Loucy (cell line): Measurements from ENCODE around the gene LBH.

Experiments used
- H2AFZ ChIP-seq: fragments of 200-600 bp; sonication (generic); 2 replicates; pipeline ENCODE4 v1.6.0; 2016; ENCODE audit warnings: antibody characterized with exemption, mild to moderate bottlenecking, low read length, moderate library complexity
- H3F3A ChIP-seq: fragments of 200-600 bp; 2 replicates; pipeline ENCODE4 v1.6.0; 2016; ENCODE audit warnings: antibody characterized with exemption, low read depth, mild to moderate bottlenecking
- H3K27me3 ChIP-seq: fragments of 200-600 bp; sonication (generic); 2 replicates; pipeline ENCODE4 v1.6.1; 2014; ENCODE audit warnings: low read length, mild to moderate bottlenecking; ENCODE audit not compliant: insufficient read depth, poor library complexity, severe bottlenecking
- H3K36me3 ChIP-seq: fragments of 200-600 bp; sonication (generic); 2 replicates; pipeline ENCODE4 v1.6.1; 2016; ENCODE audit warnings: low read length; ENCODE audit not compliant: insufficient read depth
- H3K4me1 ChIP-seq: fragments of 200-600 bp; sonication (generic); 2 replicates; pipeline ENCODE4 v1.5.1; 2014; ENCODE audit warnings: low read length, mild to moderate bottlenecking; ENCODE audit not compliant: insufficient read depth, poor library complexity, severe bottlenecking
- H3K4me2 ChIP-seq: fragments of 200-600 bp; sonication (generic); 2 replicates; pipeline ENCODE4 v1.6.0; 2014; ENCODE audit warnings: antibody characterized with exemption, low read length, low read depth, mild to moderate bottlenecking; ENCODE audit not compliant: poor library complexity, severe bottlenecking
- H3K4me3 ChIP-seq: fragments of 200-600 bp; sonication (generic); 2 replicates; pipeline ENCODE4 v1.5.1; 2014; ENCODE audit warnings: low read length, mild to moderate bottlenecking, mixed read lengths; ENCODE audit not compliant: poor library complexity, severe bottlenecking
- H3K79me2 ChIP-seq: fragments of 200-600 bp; sonication (generic); 2 replicates; pipeline ENCODE4 v1.6.1; 2014; ENCODE audit warnings: low read length; ENCODE audit not compliant: insufficient read depth
- H3K9ac ChIP-seq: fragments of 200-600 bp; sonication (generic); 2 replicates; pipeline ENCODE4 v1.6.0; 2014; ENCODE audit warnings: mild to moderate bottlenecking, low read depth, low read length, moderate library complexity; ENCODE audit not compliant: poor library complexity, severe bottlenecking
- H3K9me2 ChIP-seq: fragments of 200-600 bp; sonication (generic); replicated peaks from 2 replicates; pipeline ENCODE4 v1.6.1; 2016; ENCODE audit warnings: low read depth, low read length, mixed read lengths
- H3K9me3 ChIP-seq: fragments of 200-600 bp; sonication (generic); 2 replicates; pipeline ENCODE4 v1.6.1; 2014; ENCODE audit warnings: mild to moderate bottlenecking, antibody characterized with exemption, low read length, low read depth; ENCODE audit not compliant: insufficient read depth
- H4K20me1 ChIP-seq: fragments of 200-600 bp; sonication (generic); 2 replicates; pipeline ENCODE4 v1.6.0; 2014; ENCODE audit warnings: antibody characterized with exemption, low read length, mild to moderate bottlenecking; ENCODE audit not compliant: insufficient read depth, poor library complexity, severe bottlenecking
- CTCF ChIP-seq: fragments of 200-600 bp; sonication (generic); conservative IDR thresholded peaks from 2 replicates; pipeline ENCODE4 v1.5.1; 2014; ENCODE audit warnings: mild to moderate bottlenecking, antibody characterized with exemption, low read length
- EZH2phosphoT487 ChIP-seq: fragments of 200-600 bp; IDR thresholded peaks from 2 replicates; pipeline ENCODE4 v1.6.1; 2018; ENCODE audit warnings: antibody characterized with exemption, mild to moderate bottlenecking, moderate library complexity, borderline replicate concordance

LBH gene

GRCh38 chr2:30209227-30209626 lies 22.1 kb upstream of the LBH start:
- Histone ChIP-seq H3K79me2 (no peaks in the 10 kb centered on the region), H3K4me3 (no peak overlapping the region), H2AFZ (no peak overlapping the region), H3K36me3 (no peaks in the 10 kb centered on the region), H3K27me3 (no peaks in the 10 kb centered on the region), H3K4me2 (peak overlapping the region; percentile 23), H3K4me1 (peaks cover 10% of the 10 kb centered on the region), H3F3A (no peaks in the 10 kb centered on the region), H4K20me1 (no peaks in the 10 kb centered on the region), H3K9me3 (no peaks in the 10 kb centered on the region), H3K9ac (no peak overlapping the region), H3K9me2 (no peaks in the 10 kb centered on the region)
- no peak for TF ChIP-seq EZH2phosphoT487
- TF ChIP-seq CTCF: no peak

GRCh38 chr2:30213326-30213725 lies 18.0 kb upstream of the LBH start:
- H2AFZ ChIP-seq: no peak overlapping the region
- no peak overlapping the region for H3K4me3 ChIP-seq
- peaks cover 10% of the 10 kb centered on the region for H3K4me1 ChIP-seq
- no peaks in the 10 kb centered on the region for H3F3A ChIP-seq
- no peak overlapping the region for H3K4me2 ChIP-seq
- no peak for TF ChIP-seq EZH2phosphoT487
- no peak for TF ChIP-seq CTCF
- H3K79me2 ChIP-seq: no peaks in the 10 kb centered on the region
- H3K36me3 ChIP-seq: no peaks in the 10 kb centered on the region
- H3K9me2 ChIP-seq: no peaks in the 10 kb centered on the region
- H3K27me3 ChIP-seq: no peaks in the 10 kb centered on the region
- H3K9ac ChIP-seq: no peak overlapping the region
- H3K9me3 ChIP-seq: no peaks in the 10 kb centered on the region
- H4K20me1 ChIP-seq: no peaks in the 10 kb centered on the region

GRCh38 chr2:30213907-30214463 lies 17.3 kb upstream of the LBH start:
- H3K4me2 ChIP-seq: no peak overlapping the region
- no peak overlapping the region for H3K4me3 ChIP-seq
- H3K36me3 ChIP-seq: no peaks in the 10 kb centered on the region
- H3K9me3 ChIP-seq: no peaks in the 10 kb centered on the region
- no peak overlapping the region for H3K9ac ChIP-seq
- no peaks in the 10 kb centered on the region for H3F3A ChIP-seq
- no peaks in the 10 kb centered on the region for H3K9me2 ChIP-seq
- no peaks in the 10 kb centered on the region for H3K27me3 ChIP-seq
- H2AFZ ChIP-seq: no peak overlapping the region
- no peaks in the 10 kb centered on the region for H4K20me1 ChIP-seq
- no peaks in the 10 kb centered on the region for H3K79me2 ChIP-seq
- TF ChIP-seq CTCF: no peak
- TF ChIP-seq EZH2phosphoT487: no peak
- H3K4me1 ChIP-seq: peaks cover 4% of the 10 kb centered on the region
